ENCODE data around the gene PHC3.

The PHC3 gene

GRCh38 chr3:170171563-170171962 is 10.0 kb downstream of the PHC3 start:
- TF ChIP-seq FOXA1 (IDR thresholded peaks at IDR 0.05) (no peak), PKNOX1 (IDR thresholded peaks at IDR 0.05) (no peak), SUZ12 (IDR thresholded peaks at IDR 0.05) (no peak), HDGF (IDR thresholded peaks at IDR 0.05; ENCODE audit: borderline replicate concordance) (no peak), FOXM1 (IDR thresholded peaks at IDR 0.05; ENCODE audit: borderline replicate concordance) (no peak), ELF4 (IDR thresholded peaks at IDR 0.05) (no peak), SP1 (IDR thresholded peaks at IDR 0.05) (no peak), ZNF384 (IDR thresholded peaks at IDR 0.05) (no peak), CTBP1 (IDR thresholded peaks at IDR 0.05; ENCODE audit: borderline replicate concordance) (no peak)
- no peak for DNase-seq (ENCODE audit: extremely low spot score)
- POLR2A ChIA-PET = no interaction called here
- CTCF ChIA-PET = no interaction called here

GRCh38 chr3:170164717-170165116 is 16.8 kb downstream of the PHC3 start:
- ChIA-PET CTCF (no interaction called here), POLR2A (no interaction called here)
- no peak for DNase-seq (ENCODE audit: extremely low spot score)
- TF ChIP-seq TARDBP (IDR thresholded peaks at IDR 0.05) (no peak), HDGF (IDR thresholded peaks at IDR 0.05; ENCODE audit: borderline replicate concordance) (no peak), L3MBTL2 (conservative IDR thresholded peaks at IDR 0.05) (no peak), LEF1 (IDR thresholded peaks at IDR 0.05; ENCODE audit: borderline replicate concordance) (no peak), SP1 (IDR thresholded peaks at IDR 0.05) (no peak), BHLHE40 (IDR thresholded peaks at IDR 0.05; ENCODE audit: borderline replicate concordance) (no peak), ELF4 (IDR thresholded peaks at IDR 0.05) (no peak), FOXM1 (IDR thresholded peaks at IDR 0.05; ENCODE audit: borderline replicate concordance) (no peak)

- CTCF ChIA-PET = no interaction called here
- no peak for DNase-seq (ENCODE audit: extremely low spot score)
- POLR2A ChIA-PET = no interaction called here
- TF ChIP-seq ARNT (IDR thresholded peaks at IDR 0.05) = no peak
- no peak for TF ChIP-seq TARDBP (IDR thresholded peaks at IDR 0.05)
- TF ChIP-seq FOXK2 (IDR thresholded peaks at IDR 0.05) = no peak
- no peak for TF ChIP-seq SP1 (IDR thresholded peaks at IDR 0.05)
- TF ChIP-seq FOXM1 (IDR thresholded peaks at IDR 0.05; ENCODE audit: borderline replicate concordance) = no peak
- TF ChIP-seq BHLHE40 (IDR thresholded peaks at IDR 0.05; ENCODE audit: borderline replicate concordance) = no peak
- no peak for TF ChIP-seq CTBP1 (IDR thresholded peaks at IDR 0.05; ENCODE audit: borderline replicate concordance)
- no peak for TF ChIP-seq NFRKB (IDR thresholded peaks at IDR 0.05)
- no peak for TF ChIP-seq SUZ12 (IDR thresholded peaks at IDR 0.05)
Observed at GRCh38 chr3:170163956-170164645, 17.4 kb downstream of the PHC3 start.

GRCh38 chr3:170162630-170163029 is 18.9 kb downstream of the PHC3 start:
- TF ChIP-seq ELF4 (IDR thresholded peaks at IDR 0.05) (no peak), PKNOX1 (IDR thresholded peaks at IDR 0.05) (no peak), TARDBP (IDR thresholded peaks at IDR 0.05) (no peak), CTBP1 (IDR thresholded peaks at IDR 0.05; ENCODE audit: borderline replicate concordance) (no peak), LEF1 (IDR thresholded peaks at IDR 0.05; ENCODE audit: borderline replicate concordance) (no peak), BHLHE40 (IDR thresholded peaks at IDR 0.05; ENCODE audit: borderline replicate concordance) (no peak), SUZ12 (IDR thresholded peaks at IDR 0.05) (no peak), NFRKB (IDR thresholded peaks at IDR 0.05) (no peak), FOXK2 (IDR thresholded peaks at IDR 0.05) (no peak), FOXA1 (IDR thresholded peaks at IDR 0.05) (no peak), ZNF384 (IDR thresholded peaks at IDR 0.05) (no peak), FOXM1 (IDR thresholded peaks at IDR 0.05; ENCODE audit: borderline replicate concordance) (no peak), SP1 (IDR thresholded peaks at IDR 0.05) (no peak), HDGF (IDR thresholded peaks at IDR 0.05; ENCODE audit: borderline replicate concordance) (no peak), L3MBTL2 (conservative IDR thresholded peaks at IDR 0.05) (no peak), ARNT (IDR thresholded peaks at IDR 0.05) (no peak)
- CTCF ChIA-PET = no interaction called here
- POLR2A ChIA-PET = no interaction called here
- no peak for DNase-seq (ENCODE audit: extremely low spot score)

GRCh38 chr3:170162052-170162451 is 19.5 kb downstream of the PHC3 start:
- no peak for DNase-seq (ENCODE audit: extremely low spot score)
- ChIA-PET POLR2A (no interaction called here), CTCF (no interaction called here)
- TF ChIP-seq HDGF (IDR thresholded peaks at IDR 0.05; ENCODE audit: borderline replicate concordance) (no peak), SP1 (IDR thresholded peaks at IDR 0.05) (no peak), FOXM1 (IDR thresholded peaks at IDR 0.05; ENCODE audit: borderline replicate concordance) (no peak), PKNOX1 (IDR thresholded peaks at IDR 0.05) (no peak), BHLHE40 (IDR thresholded peaks at IDR 0.05; ENCODE audit: borderline replicate concordance) (no peak), ARNT (IDR thresholded peaks at IDR 0.05) (no peak), FOXK2 (IDR thresholded peaks at IDR 0.05) (no peak), SUZ12 (IDR thresholded peaks at IDR 0.05) (no peak), ELF4 (IDR thresholded peaks at IDR 0.05) (no peak), CTBP1 (IDR thresholded peaks at IDR 0.05; ENCODE audit: borderline replicate concordance) (no peak)

- no peak for DNase-seq (ENCODE audit: extremely low spot score)
- ChIA-PET POLR2A (no interaction called here), CTCF (no interaction called here)
- TF ChIP-seq L3MBTL2 (conservative IDR thresholded peaks at IDR 0.05) (no peak), ZNF384 (IDR thresholded peaks at IDR 0.05) (no peak), BHLHE40 (IDR thresholded peaks at IDR 0.05; ENCODE audit: borderline replicate concordance) (no peak), PKNOX1 (IDR thresholded peaks at IDR 0.05) (no peak), FOXA1 (IDR thresholded peaks at IDR 0.05) (no peak), LEF1 (IDR thresholded peaks at IDR 0.05; ENCODE audit: borderline replicate concordance) (no peak), HDGF (IDR thresholded peaks at IDR 0.05; ENCODE audit: borderline replicate concordance) (no peak), ARNT (IDR thresholded peaks at IDR 0.05) (no peak), SP1 (IDR thresholded peaks at IDR 0.05) (no peak), SUZ12 (IDR thresholded peaks at IDR 0.05) (no peak)
Observed at GRCh38 chr3:170159933-170160332, 21.6 kb downstream of the PHC3 start.
